HG02884 (cell line): ENCODE data around the gene CCDC152.
"Not testable (repeated sequence)": the region's sequence is repeated elsewhere in the genome, so short reads cannot be mapped to it uniquely, and the experiment has no call there.

ENCODE experiments used
- ATAC-seq: cut with Tn5 transposase; IDR thresholded peaks from one replicate; pipeline ENCODE4 v1.9.1; 2021; ENCODE audit warnings: mild to moderate bottlenecking, moderate library complexity; ENCODE audit not compliant: unreplicated experiment

The CCDC152 gene

GRCh38 chr5:42811591-42812446 lies 55.2 kb downstream of the CCDC152 start, which contains the start of gene SELENOP:
TSS of gene SELENOP (minus strand) at chr5:42811892. CDS start at chr5:42808353, 3,539 bp downstream.
- ATAC-seq = no peak

GRCh38 chr5:42812620-42813019 lies 56.0 kb downstream of the CCDC152 start:
- no peak for ATAC-seq

- no peak for ATAC-seq
Measured at GRCh38 chr5:42813533-42813932, 56.9 kb downstream of the CCDC152 start.

- not testable (repeated sequence) for ATAC-seq
Measured at GRCh38 chr5:42816546-42816945, 59.9 kb downstream of the CCDC152 start.

GRCh38 chr5:42819745-42820144 lies 63.1 kb downstream of the CCDC152 start:
- ATAC-seq = no peak

- no peak for ATAC-seq
Measured at GRCh38 chr5:42822548-42822947, 65.9 kb downstream of the CCDC152 start.

- no peak for ATAC-seq
Measured at GRCh38 chr5:42824347-42824976, 67.8 kb downstream of the CCDC152 start.

GRCh38 chr5:42825422-42826148 lies 69.0 kb downstream of the CCDC152 start:
- ATAC-seq = no peak

GRCh38 chr5:42826757-42827515 lies 70.3 kb downstream of the CCDC152 start:
- no peak for ATAC-seq

- ATAC-seq = no peak
Measured at GRCh38 chr5:42828671-42829070, 72.1 kb downstream of the CCDC152 start.

GRCh38 chr5:42830924-42831323 lies 74.3 kb downstream of the CCDC152 start:
- ATAC-seq = no peak

GRCh38 chr5:42832060-42832459 lies 75.4 kb downstream of the CCDC152 start:
- no peak for ATAC-seq

- ATAC-seq = no peak
Measured at GRCh38 chr5:42836070-42836769, 79.6 kb downstream of the CCDC152 start.

GRCh38 chr5:42837601-42838000 lies 81.0 kb downstream of the CCDC152 start:
- no peak for ATAC-seq

- no peak for ATAC-seq
Measured at GRCh38 chr5:42839196-42839595, 82.6 kb downstream of the CCDC152 start.

GRCh38 chr5:42840269-42840668 lies 83.7 kb downstream of the CCDC152 start:
- no peak for ATAC-seq

GRCh38 chr5:42840842-42841567 lies 84.4 kb downstream of the CCDC152 start:
- ATAC-seq = no peak

- no peak for ATAC-seq
Measured at GRCh38 chr5:42842921-42843641, 86.5 kb downstream of the CCDC152 start.
